SK-N-SH treated with all-trans-retinoic acid at 6 μM for 48 hours (cell line): Measurements from ENCODE around the gene ZNF205.

Experiments
- ARNTL ChIP-seq: fragments of 450-650 bp; formaldehyde crosslinking; IDR thresholded peaks from 2 replicates; pipeline ENCODE4 v1.5.0; 2020; ENCODE audit warnings: low read depth, mild to moderate bottlenecking, moderate library complexity, borderline replicate concordance
- GLIS3 ChIP-seq: fragments of 250-450 bp; sonication (Bioruptor Pico); IDR thresholded peaks from 2 replicates; pipeline ENCODE4 v1.5.0; 2020; ENCODE audit warnings: mild to moderate bottlenecking, moderate library complexity
- PATZ1 ChIP-seq: fragments of 250-450 bp; sonication (Bioruptor Pico); IDR thresholded peaks from 2 replicates; pipeline ENCODE4 v1.8.0; 2020; ENCODE audit warnings: mild to moderate bottlenecking, moderate library complexity, borderline replicate concordance
- RARB ChIP-seq: fragments of 250-450 bp; sonication (Bioruptor Pico); IDR thresholded peaks from 2 replicates; pipeline ENCODE4 v1.8.0; 2021; ENCODE audit warnings: mild to moderate bottlenecking, moderate library complexity
- TOX ChIP-seq: fragments of 250-450 bp; sonication (Bioruptor Pico); IDR thresholded peaks from 2 replicates; pipeline ENCODE4 v1.8.0; 2021; ENCODE audit warnings: mild to moderate bottlenecking, moderate library complexity, borderline replicate concordance
- ZC3H10 ChIP-seq: fragments of 250-450 bp; sonication (Bioruptor Pico); IDR thresholded peaks from 2 replicates; pipeline ENCODE4 v1.5.1; 2021; ENCODE audit warnings: mild to moderate bottlenecking, moderate library complexity
- ZFP3 ChIP-seq: fragments of 250-450 bp; sonication (Bioruptor Pico); IDR thresholded peaks from 2 replicates; pipeline ENCODE4 v1.5.0; 2020; ENCODE audit warnings: mild to moderate bottlenecking, moderate library complexity
- ZFP30 ChIP-seq: fragments of 450-650 bp; formaldehyde crosslinking; IDR thresholded peaks from 2 replicates; pipeline ENCODE4 v1.5.0; 2022; ENCODE audit warnings: mild to moderate bottlenecking, moderate library complexity
- ZNF565 ChIP-seq: fragments of 450-650 bp; formaldehyde crosslinking; conservative IDR thresholded peaks from 2 replicates; pipeline ENCODE4 v1.5.0; 2020; ENCODE audit warnings: low read depth, mild to moderate bottlenecking, moderate library complexity
- TF ChIP-seq, protein P1 (sequence below): fragments of 250-450 bp; sonication (Bioruptor Pico); IDR thresholded peaks from 2 replicates; pipeline ENCODE4 v1.5.1; 2020; ENCODE audit warnings: low read depth, mild to moderate bottlenecking, moderate library complexity

- TF ChIP-seq ZNF565 (CRISPR knock-in tag) (no peak), ARNTL (CRISPR knock-in tag) (no peak), PATZ1 (CRISPR knock-in tag) (no peak), ZFP3 (CRISPR knock-in tag) (no peak), ZC3H10 (CRISPR knock-in tag) (no peak), GLIS3 (no peak), TOX (CRISPR knock-in tag) (no peak), RARB (CRISPR knock-in tag) (no peak), ZFP30 (CRISPR knock-in tag) (no peak)
- TF ChIP-seq, protein P1, sequence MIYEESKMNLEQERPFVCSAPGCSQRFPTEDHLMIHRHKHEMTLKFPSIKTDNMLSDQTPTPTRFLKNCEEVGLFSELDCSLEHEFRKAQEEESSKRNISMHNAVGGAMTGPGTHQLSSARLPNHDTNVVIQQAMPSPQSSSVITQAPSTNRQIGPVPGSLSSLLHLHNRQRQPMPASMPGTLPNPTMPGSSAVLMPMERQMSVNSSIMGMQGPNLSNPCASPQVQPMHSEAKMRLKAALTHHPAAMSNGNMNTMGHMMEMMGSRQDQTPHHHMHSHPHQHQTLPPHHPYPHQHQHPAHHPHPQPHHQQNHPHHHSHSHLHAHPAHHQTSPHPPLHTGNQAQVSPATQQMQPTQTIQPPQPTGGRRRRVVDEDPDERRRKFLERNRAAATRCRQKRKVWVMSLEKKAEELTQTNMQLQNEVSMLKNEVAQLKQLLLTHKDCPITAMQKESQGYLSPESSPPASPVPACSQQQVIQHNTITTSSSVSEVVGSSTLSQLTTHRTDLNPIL (CRISPR knock-in tag) = no peak
Observed at GRCh38 chr16:3144321-3144983, 32.1 kb downstream of the ZNF205 start.
